Left hindlimb (tissue), 1 donor: Measurements from ENCODE around the gene INPP5K.
A peak's percentile ranks its signal among the peaks of the same experiment; 100 is the strongest.

ENCODE experiments used
- DNase-seq: peaks from one replicate; pipeline ENCODE4 v3.0.0-alpha.2; 2018

The INPP5K gene

DNA sequence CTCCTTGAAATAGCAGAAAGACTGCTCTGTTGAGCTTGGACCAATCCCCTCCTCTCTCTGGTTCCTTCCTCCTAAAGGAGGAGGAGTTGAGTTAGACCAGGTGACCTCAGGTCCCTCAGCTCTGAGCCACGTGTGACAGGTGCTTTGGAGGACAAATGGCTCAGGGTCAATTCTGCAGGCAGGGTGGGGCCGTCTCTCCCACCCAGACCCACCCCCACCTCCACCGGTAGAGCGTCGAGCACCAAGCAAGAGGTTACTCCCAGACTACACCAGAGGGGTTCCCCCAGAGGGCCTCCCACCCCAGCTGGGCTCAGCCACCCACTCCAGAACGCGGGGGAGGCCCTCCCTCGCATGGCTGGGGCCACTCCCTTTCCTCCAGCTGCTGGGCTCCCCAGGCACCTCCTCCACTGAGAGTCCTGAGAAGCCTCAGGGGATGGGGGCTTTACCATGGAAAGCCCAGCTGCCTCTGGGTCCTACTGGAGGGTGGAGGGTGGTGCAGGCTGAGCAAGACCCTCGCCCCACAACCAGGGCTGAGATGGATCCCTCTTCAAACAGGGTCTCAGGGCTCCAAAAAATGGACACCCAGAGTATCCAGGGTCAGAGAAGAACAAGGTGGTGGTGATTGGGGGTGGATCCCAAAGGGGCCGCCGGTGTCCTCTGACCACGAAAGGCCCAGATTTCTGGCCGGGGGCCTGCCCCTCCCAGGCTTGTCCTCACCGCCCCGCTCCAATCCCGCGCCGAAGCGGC is 31.6 kb downstream of the INPP5K start:
- DNase-seq, result peak; percentile 61

- no peak for DNase-seq
Measured at GRCh38 chr17:1484060-1484535, 32.3 kb downstream of the INPP5K start.

- no peak for DNase-seq
Measured at GRCh38 chr17:1482680-1483079, 33.7 kb downstream of the INPP5K start.

DNA sequence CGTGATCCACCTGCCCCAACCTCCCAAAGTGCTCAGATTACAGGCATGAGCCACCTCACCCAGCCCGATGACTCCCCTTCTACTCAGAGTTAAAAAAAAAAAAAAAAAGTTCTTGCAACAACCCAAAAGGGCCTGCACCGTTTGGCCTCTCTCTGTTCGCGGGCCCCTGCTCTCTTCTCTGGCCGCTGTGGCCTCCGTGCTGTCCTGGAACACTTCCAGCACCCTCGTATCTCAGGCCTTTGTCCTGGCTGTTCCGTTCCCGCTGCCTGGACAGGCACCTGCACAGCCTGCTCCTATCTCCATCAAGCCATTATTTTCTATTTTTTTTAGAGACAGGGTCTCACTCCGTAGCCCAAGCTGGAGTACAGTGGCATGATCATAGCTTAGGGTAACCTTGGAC is 34.7 kb downstream of the INPP5K start:
- DNase-seq, result no peak

DNA sequence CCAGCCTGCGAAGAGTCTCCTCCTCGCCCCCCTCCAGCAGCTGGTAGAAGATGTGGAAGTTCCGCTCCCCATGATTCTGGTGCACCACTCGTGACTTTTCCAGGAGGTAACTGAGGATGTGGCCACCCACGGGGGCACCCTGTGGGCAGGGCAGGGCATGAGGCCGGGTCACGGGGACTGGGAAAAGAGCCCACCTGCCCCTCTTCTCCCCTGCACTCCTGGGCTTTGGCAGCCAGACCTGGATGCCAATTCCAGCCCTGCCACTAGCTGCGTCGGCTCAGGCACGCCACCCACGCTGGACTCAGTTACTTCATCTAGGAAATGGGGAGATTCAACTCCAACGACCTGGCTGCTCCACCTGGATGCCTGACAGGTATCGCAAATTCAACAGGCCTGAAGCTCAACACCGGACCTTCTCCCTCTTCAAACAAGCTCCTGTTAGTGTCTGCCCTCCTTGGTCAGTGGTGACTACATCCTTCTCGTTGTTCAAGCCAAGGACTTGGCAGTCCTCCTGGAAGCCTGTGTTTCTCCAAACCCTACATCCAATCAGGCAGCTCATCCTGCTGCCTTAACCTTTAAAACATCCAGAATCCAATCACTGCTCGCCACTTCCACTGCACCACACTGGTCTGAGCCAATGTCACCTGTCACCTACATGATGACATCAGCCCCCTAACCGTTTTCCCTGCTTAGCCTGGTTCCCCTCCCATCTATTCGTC is 35.5 kb downstream of the INPP5K start:
- no peak for DNase-seq

DNA sequence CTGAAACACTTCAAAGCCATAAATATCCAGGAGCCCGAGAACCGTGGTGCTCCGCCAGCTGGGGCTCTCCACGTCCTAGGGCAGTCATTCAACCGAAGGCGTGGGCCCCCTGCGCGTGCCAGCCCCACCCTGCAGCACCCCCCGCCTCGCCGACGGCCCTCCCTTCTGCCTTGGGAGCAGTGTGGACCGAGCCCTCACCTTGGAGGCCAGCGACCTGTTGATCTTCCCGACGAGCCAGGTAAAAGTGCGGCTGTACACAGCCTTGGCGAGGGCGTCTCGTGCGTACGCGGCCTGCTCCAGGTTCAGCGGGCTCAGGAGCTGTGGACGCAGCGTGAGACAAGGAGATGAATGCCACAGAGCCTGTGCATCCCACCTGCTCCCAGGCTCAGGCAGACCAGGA is 38.0 kb downstream of the INPP5K start:
- DNase-seq, result no peak

DNA sequence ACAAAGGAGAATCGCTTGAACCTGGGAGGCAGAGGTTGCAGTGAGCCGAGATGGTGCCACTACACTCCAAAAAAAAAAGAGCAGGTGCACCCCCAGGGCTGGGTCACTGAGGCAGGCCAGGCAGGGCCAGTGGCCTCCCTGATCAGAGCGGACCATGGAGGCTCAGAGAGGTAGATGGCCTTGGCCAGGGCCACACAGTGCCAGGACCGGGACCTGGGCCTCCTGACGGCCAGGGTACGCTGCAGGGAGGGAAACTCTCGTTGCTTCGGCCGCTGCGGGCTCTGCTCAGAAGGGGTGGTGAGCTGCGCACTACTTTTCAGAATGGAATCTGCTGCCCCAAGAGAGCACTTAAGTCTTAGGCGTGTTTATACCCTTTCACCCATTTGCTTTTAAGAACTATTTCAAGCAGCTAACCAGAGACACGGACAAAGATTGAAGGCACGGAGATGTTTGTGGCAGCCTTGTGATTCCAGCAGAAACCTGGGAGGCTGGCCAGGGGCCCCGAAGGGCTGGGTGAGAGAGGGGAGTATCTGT is 41.0 kb downstream of the INPP5K start:
- DNase-seq, result no peak

GRCh38 chr17:1474402-1475189 is 41.8 kb downstream of the INPP5K start:
- no peak for DNase-seq

GRCh38 chr17:1473841-1474240 is 42.6 kb downstream of the INPP5K start:
- DNase-seq, result no peak

DNA sequence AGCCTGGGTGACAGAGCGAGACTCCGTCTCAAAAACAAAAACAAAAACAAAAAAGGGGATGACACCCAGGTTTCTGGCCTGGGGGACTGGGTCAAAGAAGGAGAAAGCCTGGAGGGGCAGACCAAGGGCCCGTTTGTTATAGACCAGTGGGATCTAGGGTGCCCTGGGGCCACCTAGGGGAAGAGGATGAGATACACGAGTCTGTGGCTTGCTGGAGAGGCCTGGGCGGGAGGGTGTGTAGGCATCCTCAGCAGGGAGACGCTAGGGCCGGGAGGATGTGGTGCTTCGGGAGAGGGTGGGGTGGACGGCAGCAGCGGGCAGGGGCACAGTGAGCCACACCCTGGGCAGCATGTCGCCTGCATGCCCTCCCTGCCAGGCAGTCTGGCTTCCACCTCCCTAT is 43.2 kb downstream of the INPP5K start:
- no peak for DNase-seq

- DNase-seq, result no peak
Measured at GRCh38 chr17:1471911-1472821, 44.2 kb downstream of the INPP5K start.

GRCh38 chr17:1471490-1471889 is 44.9 kb downstream of the INPP5K start:
- no peak for DNase-seq

- no peak for DNase-seq
Measured at GRCh38 chr17:1470755-1471462, 45.5 kb downstream of the INPP5K start.

- no peak for DNase-seq
Measured at GRCh38 chr17:1470071-1470754, 46.2 kb downstream of the INPP5K start.

DNA sequence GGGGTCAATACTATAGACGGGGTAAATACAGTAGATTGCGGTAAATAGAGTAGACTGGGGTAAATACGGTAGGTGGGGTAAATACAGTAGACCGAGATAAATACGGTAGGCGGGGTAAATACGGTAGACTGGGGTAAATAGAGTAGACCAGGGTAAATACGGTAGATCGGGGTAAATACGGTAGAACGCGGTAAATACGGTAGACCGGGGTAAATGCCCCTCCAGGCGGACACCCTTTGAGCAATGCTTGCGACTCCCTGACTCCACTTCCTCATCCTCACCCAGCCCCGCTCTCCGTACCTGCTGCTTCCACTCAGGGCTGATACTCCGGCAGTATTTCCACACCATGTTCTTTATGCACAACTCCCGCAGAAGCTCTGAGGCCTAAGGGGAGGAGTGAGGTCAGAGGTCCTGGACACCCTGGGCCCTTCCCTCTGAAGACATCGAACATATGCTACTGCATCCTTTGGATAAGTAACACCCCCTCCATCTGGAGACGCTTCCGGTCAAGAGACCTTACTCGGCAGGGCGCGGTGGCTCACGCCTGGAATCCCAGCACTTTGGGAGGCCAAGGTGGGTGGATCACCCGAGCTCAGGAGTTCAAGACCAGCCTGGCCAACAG is 47.1 kb downstream of the INPP5K start:
- DNase-seq, result no peak

- DNase-seq, result no peak
Measured at GRCh38 chr17:1467898-1468492, 48.4 kb downstream of the INPP5K start.

DNA sequence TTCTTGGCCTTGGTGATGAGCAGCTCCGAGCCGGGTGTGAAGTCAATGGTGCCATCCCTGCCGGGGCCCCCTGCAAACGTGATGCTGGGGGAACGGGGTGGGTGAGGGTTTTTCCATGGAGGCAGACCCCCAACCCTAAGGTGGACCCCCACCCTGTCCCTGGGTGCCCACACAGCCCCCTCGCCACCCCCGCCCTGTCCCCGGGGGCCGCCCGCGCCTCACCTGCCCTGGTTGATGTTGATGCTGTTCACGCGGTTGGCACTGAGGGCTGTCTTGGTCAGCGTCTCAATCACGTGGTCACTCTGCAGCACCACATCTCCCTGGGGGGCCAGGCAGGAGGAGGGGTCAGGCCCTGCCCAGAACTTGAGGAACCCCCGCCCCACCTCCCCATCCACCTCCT is 49.2 kb downstream of the INPP5K start:
- no peak for DNase-seq

DNA sequence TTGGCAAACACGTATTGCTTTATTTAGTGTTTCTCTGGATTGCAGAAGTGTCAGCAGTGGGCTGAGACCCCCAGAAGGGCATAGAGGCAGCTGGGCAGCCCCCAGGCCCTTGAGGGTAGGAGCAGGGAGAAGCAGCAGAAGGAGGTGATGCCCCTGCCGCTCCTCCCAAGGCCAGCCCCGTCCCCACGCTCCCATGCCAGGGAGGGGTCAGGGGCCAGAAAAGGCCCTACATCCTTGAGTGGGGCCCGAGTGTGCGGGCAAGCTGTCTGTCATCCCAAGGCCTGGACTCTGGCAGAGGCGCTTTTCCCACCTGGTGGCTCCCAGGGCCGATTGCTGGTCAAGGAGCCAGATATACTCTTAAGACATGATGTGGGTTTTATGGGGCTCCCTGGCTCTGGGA is 52.2 kb downstream of the INPP5K start:
- DNase-seq, result peak; percentile 34

- DNase-seq, result no peak
Measured at GRCh38 chr17:1462164-1463112, 54.0 kb downstream of the INPP5K start.
